Mesangial cell (primary cell): ENCODE measurements around the gene GPR31. TPM values are rescaled to one million over a fixed set of nuclear protein-coding genes. Genes with fewer than 3 reads are reported as not detected.

Source experiments
- total RNA-seq: library from RNA; depleted of rRNA; stranded (reverse); fragments of >200 nt; gene quantifications from 2 replicates; pipeline ENCODE4 v1.2.3, GENCODE V29; 2015

The GPR31 gene
- not detected in 2 replicates for total RNA-seq

GRCh38 chr6:167157863-167158262 is at the start of gene GPR31:
GPR31 (minus strand) TSS chr6:167157980; CDS start chr6:167157831, 149 bp downstream.

GRCh38 chr6:167122827-167123657 is 34.7 kb downstream of the GPR31 start, which contains the start of gene CCR6:
CCR6 (plus strand) TSS chr6:167123096; CDS start chr6:167136135, 13,039 bp downstream.

Other genes with a start within 250 kb of the GPR31 start
- 39.4 and 133 TPM in 2 replicates for gene RNASET2, start 201.4 kb downstream of the GPR31 start, total RNA-seq
- 5.6 and 9.6 TPM in 2 replicates for gene CEP43, start 158.6 kb downstream of the GPR31 start, total RNA-seq
- not detected in 2 replicates for gene CCR6, start 34.9 kb downstream of the GPR31 start, total RNA-seq
- not detected in 2 replicates for gene UNC93A, start 133.3 kb upstream of the GPR31 start, total RNA-seq
- gene TTLL2, start 167.1 kb upstream of the GPR31 start, total RNA-seq: not detected in 2 replicates